GM19397 (cell line): ENCODE measurements around the gene FBXO30.

Experiments used
- ATAC-seq: cut with Tn5 transposase; IDR thresholded peaks from one replicate; pipeline ENCODE4 v1.9.1; 2021; ENCODE audit warnings: mild to moderate bottlenecking, moderate library complexity; ENCODE audit not compliant: unreplicated experiment

FBXO30 gene

GRCh38 chr6:145814501-145815308 lies at the start of gene FBXO30:
Gene FBXO30, minus strand, starts transcription at chr6:145814795. Its CDS starts 8,390 bp downstream, at chr6:145806405.
- ATAC-seq: peak; percentile 87

DNA sequence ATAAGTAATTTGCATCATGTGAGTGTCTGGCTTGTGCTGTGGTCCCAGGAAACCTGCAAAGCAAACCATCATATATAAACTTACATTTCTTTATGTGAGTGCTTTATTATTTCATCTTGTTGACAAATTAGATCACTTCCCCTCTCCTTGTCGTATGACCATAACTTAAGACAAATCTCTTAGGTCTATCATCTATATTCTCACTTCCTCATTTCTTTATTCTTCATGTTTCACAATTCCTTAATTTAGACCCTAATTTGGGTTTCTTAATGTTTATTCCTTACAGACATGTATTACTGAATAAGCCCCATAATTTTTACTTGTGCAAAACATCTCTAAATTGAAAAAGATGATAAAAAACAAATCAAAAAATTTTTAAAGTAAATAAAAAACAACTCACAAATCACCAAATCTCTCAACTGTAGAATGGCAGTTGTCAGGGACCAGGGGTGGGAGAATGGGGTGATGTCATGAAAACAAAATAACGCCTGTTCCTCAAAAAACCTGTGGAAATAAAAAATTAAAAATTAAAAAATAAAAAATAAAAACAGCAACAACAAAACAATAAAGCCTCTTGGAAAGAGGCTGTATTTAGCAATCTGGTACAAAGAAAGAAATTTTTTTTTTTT lies 49.5 kb upstream of the FBXO30 start:
- ATAC-seq: no peak

- no peak for ATAC-seq
These were observed 48.8 kb upstream of the FBXO30 start for GRCh38 chr6:145863366-145863765.

DNA sequence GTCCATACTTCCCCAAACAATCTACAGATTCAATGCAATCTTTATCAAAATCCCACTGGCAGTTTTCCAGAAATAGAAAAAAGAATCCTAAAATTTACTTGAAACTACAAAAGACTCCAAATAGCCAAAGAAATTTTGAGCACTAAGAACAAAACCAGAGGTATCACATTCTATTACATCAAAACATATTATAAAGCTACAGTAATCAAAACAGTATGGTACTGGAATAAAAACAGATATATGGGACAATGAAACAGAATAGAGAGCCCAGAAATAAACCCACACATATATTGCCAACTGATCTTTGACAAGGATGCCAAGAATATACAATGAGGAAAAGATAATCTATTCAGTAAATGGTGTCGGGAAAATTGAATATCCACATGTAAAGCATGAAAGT lies 46.0 kb upstream of the FBXO30 start:
- no peak for ATAC-seq

GRCh38 chr6:145850671-145851070 lies 36.1 kb upstream of the FBXO30 start:
- no peak for ATAC-seq

DNA sequence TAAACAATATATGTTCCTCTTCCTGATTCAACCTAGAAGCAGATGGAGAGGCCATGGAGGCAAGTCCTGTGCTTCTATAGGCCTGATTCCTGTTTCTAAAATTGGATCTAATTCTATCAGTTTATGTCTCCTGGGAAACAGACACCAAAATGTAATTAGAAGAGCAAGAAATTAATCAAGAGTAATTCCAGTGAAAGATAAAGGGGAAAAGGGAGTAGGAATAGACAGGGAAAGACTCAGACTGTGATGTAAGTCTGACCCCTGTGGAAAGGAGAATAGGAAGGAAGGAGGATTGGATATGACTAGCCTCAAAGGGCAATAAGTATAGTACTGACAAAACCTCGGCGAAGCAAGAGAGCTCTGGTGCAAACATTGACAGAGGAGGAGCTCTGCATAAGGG lies 33.9 kb upstream of the FBXO30 start:
- no peak for ATAC-seq

GRCh38 chr6:145845557-145845956 lies 31.0 kb upstream of the FBXO30 start:
- no peak for ATAC-seq

GRCh38 chr6:145844933-145845540 lies 30.4 kb upstream of the FBXO30 start:
- ATAC-seq: no peak

- ATAC-seq: no peak
These were observed 28.3 kb upstream of the FBXO30 start for GRCh38 chr6:145842693-145843546.

GRCh38 chr6:145841668-145842067 lies 27.1 kb upstream of the FBXO30 start:
- ATAC-seq: no peak

DNA sequence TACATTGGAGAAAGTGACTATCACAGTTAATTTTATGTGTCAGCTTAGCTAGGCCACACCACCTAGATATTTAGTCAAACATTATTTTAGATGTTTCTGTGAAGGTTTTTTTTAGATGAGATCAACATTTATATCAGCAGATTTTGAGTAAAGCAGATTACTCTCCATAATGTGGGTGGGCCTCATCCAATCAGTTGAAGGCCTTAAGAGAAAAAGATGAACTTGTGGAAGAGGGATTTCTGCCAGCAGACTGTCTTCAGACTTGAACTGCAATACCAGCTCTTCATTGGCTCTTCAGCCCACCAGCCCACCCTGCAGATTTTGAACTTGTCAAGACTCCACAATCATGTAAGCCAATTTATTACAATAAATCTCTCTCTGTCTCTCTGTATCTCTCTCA lies 25.1 kb upstream of the FBXO30 start:
- no peak for ATAC-seq

DNA sequence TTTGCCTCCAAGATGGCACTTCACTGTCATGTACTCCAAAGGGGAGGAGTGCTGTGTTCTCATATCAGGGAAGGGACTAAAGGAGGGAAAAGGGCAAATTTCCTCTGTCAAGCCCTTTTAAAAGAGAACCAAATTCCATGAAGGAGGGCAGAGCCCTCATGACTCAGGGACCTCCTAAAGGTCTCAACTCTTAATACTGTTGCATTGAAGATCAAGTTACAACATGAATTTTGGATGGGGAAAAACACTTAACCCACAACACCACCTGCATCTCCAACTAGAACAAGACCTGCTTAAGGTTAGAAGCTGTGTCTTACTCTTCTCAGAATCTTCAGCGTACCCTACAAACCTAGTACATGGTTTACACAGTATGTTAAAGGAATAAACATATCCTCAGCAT lies 23.7 kb upstream of the FBXO30 start:
- no peak for ATAC-seq

DNA sequence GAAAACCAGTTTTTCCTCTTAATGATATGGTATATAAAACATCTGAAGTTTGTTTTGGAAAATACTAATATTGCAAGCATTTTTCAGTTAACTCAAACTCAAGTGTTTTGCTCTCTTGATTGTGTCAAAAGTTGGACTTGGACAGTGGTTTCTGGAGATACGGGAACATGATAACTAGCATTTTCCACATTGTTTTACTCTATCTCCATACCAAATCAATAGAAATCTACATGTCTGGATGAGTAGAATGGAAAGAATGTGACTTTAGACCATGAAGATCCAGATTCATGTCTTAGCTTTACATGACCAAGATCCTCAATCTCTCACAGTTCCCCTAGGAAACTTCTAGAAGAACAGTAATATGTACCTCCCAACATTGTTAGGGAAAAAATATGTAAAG lies 22.2 kb upstream of the FBXO30 start:
- ATAC-seq: no peak

- ATAC-seq: no peak
These were observed 21.6 kb upstream of the FBXO30 start for GRCh38 chr6:145836170-145836569.

DNA sequence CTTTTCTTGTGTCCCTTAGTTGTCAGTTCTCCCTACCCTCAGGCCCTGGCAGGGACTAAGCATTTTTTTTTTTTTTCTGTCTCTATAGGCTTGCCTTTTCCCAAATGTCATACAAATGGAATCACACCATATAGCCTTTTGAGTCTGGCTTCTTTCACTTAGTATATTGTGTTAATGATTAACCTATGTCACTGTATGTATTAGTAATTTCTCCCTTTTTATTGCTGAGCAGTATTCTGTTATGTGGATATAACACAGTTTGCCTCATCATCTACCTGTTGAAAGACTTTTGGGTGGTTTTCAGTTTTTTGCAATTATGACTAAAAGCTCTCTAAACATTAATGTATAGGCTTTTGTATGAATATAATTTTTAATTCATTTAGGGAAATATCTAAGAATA lies 16.0 kb upstream of the FBXO30 start:
- no peak for ATAC-seq

- ATAC-seq: no peak
These were observed 15.4 kb upstream of the FBXO30 start for GRCh38 chr6:145829950-145830349.

- ATAC-seq: no peak
These were observed 14.5 kb upstream of the FBXO30 start for GRCh38 chr6:145829102-145829501.

- ATAC-seq: no peak
These were observed 9.7 kb upstream of the FBXO30 start for GRCh38 chr6:145824344-145824743.

DNA sequence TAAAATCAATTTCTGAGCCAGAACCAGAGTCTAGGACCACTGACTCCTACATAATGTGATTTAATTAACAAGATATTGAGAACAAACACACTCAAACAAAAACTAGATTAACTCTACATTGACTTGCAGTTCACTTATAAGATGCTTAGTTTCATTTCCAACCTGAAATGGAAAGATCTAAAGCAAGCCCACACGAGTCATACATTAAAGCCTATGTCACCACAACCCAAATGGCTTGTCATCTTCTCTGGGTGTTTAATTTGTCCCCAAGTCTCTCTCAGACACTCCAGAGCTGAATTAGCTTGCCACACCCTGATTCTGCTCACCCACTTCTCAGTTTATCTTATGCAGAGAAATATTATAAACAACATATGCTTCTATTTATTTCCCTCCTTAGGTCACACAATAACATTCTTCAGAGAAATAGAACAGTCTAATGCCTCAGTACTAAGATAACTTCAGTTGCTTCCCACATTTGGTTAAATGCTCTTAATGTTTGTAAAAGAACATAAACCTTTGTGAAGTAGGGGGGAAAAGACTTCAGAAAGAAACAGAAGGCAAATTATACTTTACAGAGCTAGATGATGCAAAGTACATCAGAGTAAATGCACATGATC lies 8.8 kb upstream of the FBXO30 start:
- no peak for ATAC-seq

DNA sequence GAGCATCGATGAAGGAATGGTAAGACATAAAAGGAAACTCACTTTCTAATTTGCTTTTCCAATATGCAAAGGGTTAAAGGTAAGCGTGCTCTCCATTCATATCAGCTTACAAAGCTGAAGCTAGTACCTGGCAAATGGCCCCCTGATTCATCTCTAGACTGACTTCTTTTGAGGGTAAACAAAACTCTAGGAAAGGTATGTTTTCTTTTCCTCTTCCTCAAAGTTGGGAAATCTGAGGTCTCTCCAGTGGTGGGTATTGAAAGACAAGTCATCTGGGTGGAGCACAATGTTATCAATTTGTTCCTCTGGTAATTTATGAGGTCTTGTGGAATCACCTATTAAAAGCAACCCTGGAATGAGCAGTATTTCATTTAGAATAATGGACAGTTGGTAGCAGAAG lies 7.9 kb upstream of the FBXO30 start:
- no peak for ATAC-seq

DNA sequence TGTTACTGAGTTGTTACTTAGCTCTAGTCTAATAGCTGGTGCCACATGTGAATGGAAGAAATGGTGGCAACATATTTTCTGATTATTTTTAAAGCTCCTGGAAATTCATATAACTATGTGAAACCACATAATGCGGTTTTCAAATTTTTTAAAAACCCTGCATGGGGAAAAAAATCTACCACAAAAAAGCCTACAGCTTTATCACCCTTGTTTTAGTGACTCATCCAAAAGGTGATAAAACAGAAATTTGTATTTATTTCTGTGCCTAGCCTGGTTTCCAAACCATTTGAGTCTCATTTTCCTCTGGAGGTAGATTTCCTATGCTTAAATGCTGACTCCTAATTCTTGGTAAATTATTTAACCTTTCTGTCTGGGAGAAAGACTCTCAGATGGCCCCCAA lies 5.4 kb upstream of the FBXO30 start:
- ATAC-seq: no peak
